GM12878 (cell line): ENCODE results near the gene CAV1. TPM values are rescaled to one million over a fixed set of nuclear protein-coding genes. Genes with fewer than 3 reads are reported as not detected.
A peak's percentile ranks its signal among the peaks of the same experiment; 100 is the strongest.

ENCODE experiments used
- ATAC-seq: fragments of 200-7000 bp; cut with Tn5 transposase; 3 replicates; pipeline ENCODE4 v1.9.1; 2020; ENCODE audit warnings: mild to moderate bottlenecking, moderate library complexity
- BruUV-seq: library from RNA; stranded (reverse); fragments of 400-500 nt; replicated peaks from 2 replicates; lab custom pipeline; 2021; lab: Mats Ljungman, UMichigan
- CTCF ChIA-PET: fragments of 300-600 bp; sonication (Branson Sonifier 250); formaldehyde crosslinking; extraction: SDS; loops from one replicate; lab custom pipeline; 2021; ENCODE audit warnings: inconsistent platforms; lab: Yijun Ruan, JAX
- POLR2A ChIA-PET: fragments of 350-600 bp; formaldehyde crosslinking; extraction: SDS; loops from one replicate; lab custom pipeline; 2021; ENCODE audit warnings: inconsistent platforms; lab: Charles Lee
- RAD21 ChIA-PET: fragments of 300-600 bp; sonication (Branson Sonifier 250); formaldehyde crosslinking; loops from one replicate; lab custom pipeline; 2023; ENCODE audit warnings: antibody characterized with exemption; ENCODE audit not compliant: unreplicated experiment; lab: Charles Lee
- SMC1A ChIA-PET: fragments of 300-600 bp; sonication (Branson Sonifier 250); formaldehyde crosslinking; loops from one replicate; lab custom pipeline; 2023; ENCODE audit not compliant: unreplicated experiment, uncharacterized antibody; lab: Charles Lee
- DNase-seq: peaks from one replicate; pipeline ENCODE4 v3.0.0-alpha.2; 2011; ENCODE audit warnings: low read depth, low spot score
- FAIRE-seq: peaks from 3 replicates; lab custom pipeline; 2011; peaks lifted over from hg19 to GRCh38; lab: Jason Lieb, UNC
- H2AFZ ChIP-seq: 2 replicates; pipeline ENCODE4 v1.6.0; 2011; ENCODE audit warnings: low read depth, low read length, control low read depth; ENCODE audit not compliant: control insufficient read depth
- H3K27ac ChIP-seq: 2 replicates; pipeline ENCODE4 v1.5.1; 2011; ENCODE audit warnings: control low read depth; ENCODE audit not compliant: control insufficient read depth, insufficient read depth
- H3K27me3 ChIP-seq, 2 experiments: replicated peaks in 1 of 2; 2 replicates each; pipeline versions ENCODE4 v1.6.0 to v1.6.1; 2011; ENCODE audit warnings: low read length in 1 of 2; ENCODE audit not compliant: control insufficient read depth in 2 of 2, insufficient read depth in 2 of 2
- H3K36me3 ChIP-seq, 2 experiments: 2 replicates each; pipeline ENCODE4 v1.5.1; 2011; ENCODE audit warnings: low read length in 1 of 2; ENCODE audit not compliant: control insufficient read depth in 2 of 2, insufficient read depth in 2 of 2
- H3K4me1 ChIP-seq: 2 replicates; pipeline ENCODE4 v1.6.1; 2011; ENCODE audit warnings: mild to moderate bottlenecking, low read length, moderate library complexity, mixed read lengths; ENCODE audit not compliant: control insufficient read depth, insufficient read depth
- H3K4me2 ChIP-seq: 2 replicates; pipeline ENCODE4 v1.6.0; 2011; ENCODE audit warnings: control low read depth; ENCODE audit not compliant: control insufficient read depth, insufficient read depth
- H3K4me3 ChIP-seq: fragments of 200-600 bp; sonication (generic); 2 replicates; pipeline ENCODE4 v1.5.1; 2016
- H3K79me2 ChIP-seq: 2 replicates; pipeline ENCODE4 v1.6.0; 2011; ENCODE audit warnings: low read length; ENCODE audit not compliant: control insufficient read depth, insufficient read depth
- H3K9ac ChIP-seq: 2 replicates; pipeline ENCODE4 v1.8.0; 2011; ENCODE audit warnings: low read length, control low read depth, mixed read lengths; ENCODE audit not compliant: control insufficient read depth, insufficient read depth
- H3K9me3 ChIP-seq: replicated peaks from 3 replicates; pipeline ENCODE4 v1.5.1; 2011; ENCODE audit warnings: mild to moderate bottlenecking, low read length; ENCODE audit not compliant: control insufficient read depth, insufficient read depth
- H4K20me1 ChIP-seq: 2 replicates; pipeline ENCODE4 v1.6.0; 2011; ENCODE audit not compliant: control insufficient read depth, insufficient read depth
- ATF2 ChIP-seq: IDR thresholded peaks from 2 replicates; pipeline ENCODE4 v1.6.1; 2012; ENCODE audit warnings: low read length, inconsistent platforms
- CBX5 ChIP-seq: sonication (generic); IDR thresholded peaks from 2 replicates; pipeline ENCODE4 v1.6.1; 2016; ENCODE audit warnings: low read depth, moderate library complexity, mild to moderate bottlenecking, inconsistent platforms
- CREM ChIP-seq: IDR thresholded peaks from 2 replicates; pipeline ENCODE4 v1.6.1; 2014; ENCODE audit warnings: antibody characterized with exemption, low read depth
- CTCF ChIP-seq, 3 experiments: IDR thresholded peaks in 2 of 3; conservative IDR thresholded peaks in 1 of 3; 2 replicates each; pipeline ENCODE4 v1.5.1; 2011; ENCODE audit warnings: low read depth in 3 of 3, low read length in 3 of 3, mild to moderate bottlenecking in 3 of 3, control low read depth in 2 of 3, moderate library complexity in 2 of 3, inconsistent platforms in 1 of 3, mixed read lengths in 1 of 3; ENCODE audit not compliant: control insufficient read depth in 2 of 3, insufficient read depth in 1 of 3; ENCODE audit errors: extremely low read depth in 1 of 3
- DPF2 ChIP-seq: fragments of 450-650 bp; IDR thresholded peaks from 2 replicates; pipeline ENCODE4 v1.6.1; 2017; ENCODE audit warnings: mild to moderate bottlenecking
- MAX ChIP-seq: IDR thresholded peaks from 2 replicates; pipeline ENCODE4 v1.6.1; 2012; ENCODE audit warnings: low read depth, low read length, improper control_type of control experiment
- NFYA ChIP-seq: IDR thresholded peaks from 2 replicates; pipeline ENCODE4 v1.6.1; 2011; ENCODE audit warnings: low read depth, mild to moderate bottlenecking, low read length, improper control_type of control experiment, borderline replicate concordance
- RAD21 ChIP-seq: IDR thresholded peaks from 2 replicates; pipeline ENCODE4 v1.6.1; 2011; ENCODE audit warnings: mild to moderate bottlenecking, low read depth, low read length, moderate library complexity; ENCODE audit not compliant: insufficient read depth
- RCOR1 ChIP-seq: conservative IDR thresholded peaks from 2 replicates; pipeline ENCODE4 v1.6.1; 2012; ENCODE audit warnings: low read depth, low read length, improper control_type of control experiment
- SP1 ChIP-seq: IDR thresholded peaks from one replicate; pipeline ENCODE4 v1.6.1; 2011; ENCODE audit warnings: low read depth, low read length
- STAT1 ChIP-seq: fragments of 450-650 bp; conservative IDR thresholded peaks from 2 replicates; pipeline ENCODE4 v1.6.1; 2014; ENCODE audit warnings: antibody characterized with exemption, mild to moderate bottlenecking
- STAT3 ChIP-seq: IDR thresholded peaks from 2 replicates; pipeline ENCODE4 v1.6.1; 2011; ENCODE audit warnings: low read depth, low read length, improper control_type of control experiment
- SUPT20H ChIP-seq: IDR thresholded peaks from 2 replicates; pipeline ENCODE4 v1.6.1; 2011; ENCODE audit warnings: low read depth, mild to moderate bottlenecking, low read length, moderate library complexity, borderline replicate concordance; ENCODE audit not compliant: control insufficient read depth
- SUZ12 ChIP-seq: fragments of 200-600 bp; sonication (generic); IDR thresholded peaks from one replicate; pipeline ENCODE4 v1.6.1; 2018; ENCODE audit warnings: antibody characterized with exemption, mild to moderate bottlenecking; ENCODE audit not compliant: unreplicated experiment
- TAF1 ChIP-seq: IDR thresholded peaks from 2 replicates; pipeline ENCODE4 v1.6.1; 2011; ENCODE audit warnings: mild to moderate bottlenecking, low read depth, low read length, borderline replicate concordance
- YBX1 ChIP-seq: fragments of 450-650 bp; IDR thresholded peaks from 2 replicates; pipeline ENCODE4 v1.6.1; 2016; ENCODE audit warnings: antibody characterized with exemption
- ZBTB33 ChIP-seq: fragments of 450-650 bp; IDR thresholded peaks from 2 replicates; pipeline ENCODE4 v1.6.1; 2017; ENCODE audit warnings: mild to moderate bottlenecking
- WGBS: methylation state at CpG from one replicate; pipeline ENCODE4 v1.1.6; 2016; ENCODE audit warnings: low lambda C conversion rate; ENCODE audit not compliant: insufficient replicate concordance, insufficient coverage; ENCODE audit errors: missing lambda C conversion rate; 5-methylcytosine and 5-hydroxymethylcytosine counted together
- in situ Hi-C: fragments of 300-500 bp; cut with MboI; formaldehyde crosslinking; loops from 9 replicates; pipeline ENCODE4 v1.14.3; 2018; ENCODE audit warnings: mixed read lengths
- intact Hi-C: fragments of 100-400 bp; cut with micrococcal nuclease; formaldehyde crosslinking; loops from one replicate; pipeline ENCODE4 v1.14.2; 2022; ENCODE audit not compliant: unreplicated experiment
- polyA plus RNA-seq, 11 experiments: library from polyadenylated mRNA; depleted of rRNA in 4 of 11; unstranded in 6 of 11; stranded (reverse) in 5 of 11; fragments of >200 nt; fragmentation: Nextera tagmentation in 4 of 11; fragmentation: Illumina TruSeq in 1 of 11; extraction: Ambion mirVana in 4 of 11; extraction: Trizol in 1 of 11; gene quantifications; 1 replicate in 1 of 11; 2 replicates in 10 of 11; pipeline versions ENCODE4 v1.2.1 to v1.2.3, GENCODE V29; 2011 to 2016; ENCODE audit warnings: inconsistent platforms in 2 of 11, missing spikeins in 2 of 11, low read depth in 1 of 11
- total RNA-seq, 4 experiments: library from RNA; depleted of rRNA in 3 of 4; stranded (reverse); fragments of >200 nt in 3 of 4; fragmentation: Illumina TruSeq in 1 of 4; extraction: Trizol in 1 of 4; gene quantifications; 2 replicates each; pipeline versions ENCODE4 v1.2.1 to v1.2.3, GENCODE V29; 2013 to 2021

CAV1 gene
- total and polyA plus RNA-seq, 10 of the 15 experiments (the other 5 are each of a cell fraction or from before 2014, with no cell fraction given) = 0.45 to 26.5 (median 2.0) TPM

GRCh38 chr7:116598278-116598677 is 73.4 kb downstream of the CAV1 start (continued):
- peak in 2 of 3 experiments; percentile 41 to 48; a peak in 4 of 6 replicates for TF ChIP-seq CTCF (IDR thresholded peaks at IDR 0.05 in 2 of 3, conservative IDR thresholded peaks at IDR 0.05 in 1 of 3; ENCODE audit: control insufficient read depth in 2 of 3, extremely low read depth in 1 of 3, insufficient read depth in 1 of 3, low read depth in 3 of 3, low read length in 3 of 3)
- peak; percentile 48; the same call in 1 of the 2 replicates for TF ChIP-seq RAD21
- no peak for TF ChIP-seq TAF1

- BruUV-seq = no TSS peak
- POLR2A ChIA-PET = no interaction called here
- Histone ChIP-seq H3K9me3 (no peaks in the 10 kb centered on the region), H3K4me1 (no peaks in the 10 kb centered on the region), H2AFZ (no peak overlapping the region), H3K27ac (no peak overlapping the region), H3K4me3 (no peak overlapping the region), H3K27me3 (peaks cover 0 to 5% of the 10 kb centered on the region in 2 experiments; a peak in 1 of 4 replicates), H3K79me2 (no peaks in the 10 kb centered on the region), H3K36me3 (no peaks in the 10 kb centered on the region), H3K4me2 (no peak overlapping the region), H3K9ac (no peak overlapping the region), H4K20me1 (no peaks in the 10 kb centered on the region)
- no peak for FAIRE-seq
- intact Hi-C loops = no loop called here
- RAD21 ChIA-PET = no interaction called here
- DNase-seq = no peak
- CTCF ChIA-PET = no interaction called here
- no peak for TF ChIP-seq SUPT20H
- TF ChIP-seq YBX1 = no peak
- TF ChIP-seq MAX = no peak
- no peak for TF ChIP-seq STAT1
- no peak for TF ChIP-seq SP1
- TF ChIP-seq DPF2 = no peak
- no peak for TF ChIP-seq NFYA
- no peak for TF ChIP-seq CREM
- no peak for TF ChIP-seq ZBTB33
- no peak for TF ChIP-seq SUZ12
- TF ChIP-seq STAT3 = no peak
- no peak for TF ChIP-seq TAF1
- TF ChIP-seq CBX5 = no peak
- no peak for TF ChIP-seq RAD21
- TF ChIP-seq RCOR1 = no peak
- no peak for TF ChIP-seq ATF2
- in situ Hi-C loops = loop anchor here (5.0 to 10.0 kb wide), 2 partner anchors 213 to 424 kb away; no protein-coding TSS in a partner anchor
- 78% methylated on average over 3 of the region's 3 CpGs for WGBS
- ATAC-seq = no peak
- SMC1A ChIA-PET = no interaction called here
Observed at GRCh38 chr7:116598861-116599260, 74.0 kb downstream of the CAV1 start.
